Adrenal gland (tissue), 5 donors: ENCODE results near the gene TBC1D1.

Experiments
- CTCF ChIP-seq, 6 experiments: fragments of 450-650 bp in 4 of 6; fragments of 200-600 bp in 2 of 6; sonication (generic) in 1 of 6; IDR thresholded peaks; 1 replicate in 5 of 6; 2 replicates in 1 of 6; pipeline versions ENCODE4 v1.5.1 to v1.8.0; 2016 to 2021; ENCODE audit warnings: antibody characterized with exemption in 6 of 6, mild to moderate bottlenecking in 2 of 6, moderate library complexity in 1 of 6
- POLR2A ChIP-seq, 2 donors: fragments of 450-650 bp; IDR thresholded peaks; one replicate each; pipeline ENCODE4 v1.6.1; 2017; ENCODE audit warnings: antibody characterized with exemption in 2 of 2, mild to moderate bottlenecking in 2 of 2, moderate library complexity in 1 of 2
- donor health status: DM: no; HTN: no; CAD: no.

- no peak for TF ChIP-seq CTCF (IDR thresholded peaks at IDR 0.05)
- TF ChIP-seq POLR2A (IDR thresholded peaks at IDR 0.05): no peak
Observed at GRCh38 chr4:38011511-38012162, 120.8 kb downstream of the TBC1D1 start.
